ENCODE results near the gene AP1G2.
"Not testable (repeated sequence)": the region's sequence is repeated elsewhere in the genome, so short reads cannot be mapped to it uniquely, and the experiment has no call there.

DNA sequence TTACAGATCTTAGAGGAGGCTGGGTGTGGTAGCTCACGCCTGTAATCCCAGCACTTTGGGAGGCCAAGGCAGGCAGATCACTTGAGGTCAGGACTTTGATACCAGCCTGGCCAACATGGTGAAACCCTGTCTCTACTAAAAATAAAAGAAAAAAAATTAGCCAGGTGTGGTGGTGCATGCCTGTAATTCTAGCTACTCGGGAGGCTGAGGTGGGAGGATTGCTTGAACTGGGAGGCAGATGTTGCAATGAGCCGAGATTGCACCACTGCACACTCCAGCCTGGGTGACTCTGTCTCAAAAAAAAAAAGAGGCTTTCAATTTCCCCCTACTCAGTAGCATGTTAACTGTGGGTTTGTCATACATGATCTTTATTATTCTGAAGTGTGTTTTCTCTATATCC lies 26.6 kb upstream of the AP1G2 start:
- not testable (repeated sequence) for TF ChIP-seq POLR2A (IDR thresholded peaks at IDR 0.05; ENCODE audit: low read depth); POLR2AphosphoS5 (IDR thresholded peaks at IDR 0.05)
- TF ChIP-seq, protein P1, sequence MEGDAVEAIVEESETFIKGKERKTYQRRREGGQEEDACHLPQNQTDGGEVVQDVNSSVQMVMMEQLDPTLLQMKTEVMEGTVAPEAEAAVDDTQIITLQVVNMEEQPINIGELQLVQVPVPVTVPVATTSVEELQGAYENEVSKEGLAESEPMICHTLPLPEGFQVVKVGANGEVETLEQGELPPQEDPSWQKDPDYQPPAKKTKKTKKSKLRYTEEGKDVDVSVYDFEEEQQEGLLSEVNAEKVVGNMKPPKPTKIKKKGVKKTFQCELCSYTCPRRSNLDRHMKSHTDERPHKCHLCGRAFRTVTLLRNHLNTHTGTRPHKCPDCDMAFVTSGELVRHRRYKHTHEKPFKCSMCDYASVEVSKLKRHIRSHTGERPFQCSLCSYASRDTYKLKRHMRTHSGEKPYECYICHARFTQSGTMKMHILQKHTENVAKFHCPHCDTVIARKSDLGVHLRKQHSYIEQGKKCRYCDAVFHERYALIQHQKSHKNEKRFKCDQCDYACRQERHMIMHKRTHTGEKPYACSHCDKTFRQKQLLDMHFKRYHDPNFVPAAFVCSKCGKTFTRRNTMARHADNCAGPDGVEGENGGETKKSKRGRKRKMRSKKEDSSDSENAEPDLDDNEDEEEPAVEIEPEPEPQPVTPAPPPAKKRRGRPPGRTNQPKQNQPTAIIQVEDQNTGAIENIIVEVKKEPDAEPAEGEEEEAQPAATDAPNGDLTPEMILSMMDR (IDR thresholded peaks at IDR 0.05), result not testable (repeated sequence)

Data from esophagus muscularis mucosa (tissue), 3 donors.